AG10803 (cell line): ENCODE measurements around the gene SSR1.
A peak's percentile ranks its signal among the peaks of the same experiment; 100 is the strongest.

Experiments
- DNase-seq: peaks from one replicate; pipeline ENCODE4 v3.0.0; 2010; ENCODE audit warnings: low read depth
- H3K4me3 ChIP-seq: 2 replicates; pipeline ENCODE4 v1.5.1; 2011; ENCODE audit warnings: mild to moderate bottlenecking, low read length, control low read depth
- TF ChIP-seq, protein P1 (sequence below): conservative IDR thresholded peaks from 2 replicates; pipeline ENCODE4 v1.5.1; 2011; ENCODE audit warnings: mild to moderate bottlenecking, low read length, control low read depth, inconsistent platforms

The SSR1 gene

DNA sequence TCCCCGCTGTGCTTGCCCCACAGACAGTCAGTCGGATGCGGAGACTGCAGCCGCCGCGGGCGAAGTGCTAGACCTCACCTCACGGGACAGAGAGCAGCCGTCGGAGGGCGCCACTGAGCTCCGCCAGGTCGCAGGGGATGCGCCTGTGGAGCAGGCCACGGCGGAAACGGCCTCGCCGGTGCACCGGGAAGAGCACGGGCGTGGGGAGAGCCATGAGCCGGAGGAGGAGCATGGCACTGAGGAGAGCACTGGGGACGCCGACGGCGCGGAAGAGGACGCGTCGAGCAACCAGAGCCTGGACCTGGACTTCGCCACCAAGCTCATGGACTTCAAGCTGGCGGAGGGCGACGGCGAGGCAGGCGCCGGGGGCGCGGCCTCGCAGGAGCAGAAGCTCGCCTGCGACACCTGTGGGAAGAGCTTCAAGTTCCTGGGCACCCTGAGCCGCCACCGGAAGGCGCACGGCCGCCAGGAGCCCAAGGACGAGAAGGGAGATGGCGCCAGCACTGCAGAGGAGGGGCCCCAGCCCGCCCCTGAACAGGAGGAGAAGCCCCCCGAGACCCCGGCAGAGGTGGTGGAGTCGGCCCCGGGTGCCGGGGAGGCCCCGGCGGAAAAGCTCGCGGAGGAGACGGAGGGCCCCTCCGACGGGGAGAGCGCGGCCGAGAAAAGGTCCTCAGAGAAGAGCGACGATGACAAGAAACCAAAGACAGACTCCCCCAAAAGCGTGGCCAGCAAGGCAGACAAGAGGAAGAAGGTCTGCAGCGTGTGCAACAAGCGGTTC is 66.4 kb downstream of the SSR1 start:
- H3K4me3 ChIP-seq = no peak overlapping the region
- no peak for DNase-seq
- TF ChIP-seq, protein P1, sequence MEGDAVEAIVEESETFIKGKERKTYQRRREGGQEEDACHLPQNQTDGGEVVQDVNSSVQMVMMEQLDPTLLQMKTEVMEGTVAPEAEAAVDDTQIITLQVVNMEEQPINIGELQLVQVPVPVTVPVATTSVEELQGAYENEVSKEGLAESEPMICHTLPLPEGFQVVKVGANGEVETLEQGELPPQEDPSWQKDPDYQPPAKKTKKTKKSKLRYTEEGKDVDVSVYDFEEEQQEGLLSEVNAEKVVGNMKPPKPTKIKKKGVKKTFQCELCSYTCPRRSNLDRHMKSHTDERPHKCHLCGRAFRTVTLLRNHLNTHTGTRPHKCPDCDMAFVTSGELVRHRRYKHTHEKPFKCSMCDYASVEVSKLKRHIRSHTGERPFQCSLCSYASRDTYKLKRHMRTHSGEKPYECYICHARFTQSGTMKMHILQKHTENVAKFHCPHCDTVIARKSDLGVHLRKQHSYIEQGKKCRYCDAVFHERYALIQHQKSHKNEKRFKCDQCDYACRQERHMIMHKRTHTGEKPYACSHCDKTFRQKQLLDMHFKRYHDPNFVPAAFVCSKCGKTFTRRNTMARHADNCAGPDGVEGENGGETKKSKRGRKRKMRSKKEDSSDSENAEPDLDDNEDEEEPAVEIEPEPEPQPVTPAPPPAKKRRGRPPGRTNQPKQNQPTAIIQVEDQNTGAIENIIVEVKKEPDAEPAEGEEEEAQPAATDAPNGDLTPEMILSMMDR = no peak

GRCh38 chr6:7245668-7246393 is 67.2 kb downstream of the SSR1 start:
- no peak overlapping the region for H3K4me3 ChIP-seq
- no peak for DNase-seq
- TF ChIP-seq, protein P1 = no peak

GRCh38 chr6:7243179-7243981 is 69.6 kb downstream of the SSR1 start:
- no peak overlapping the region for H3K4me3 ChIP-seq
- DNase-seq = peak; percentile 58
- TF ChIP-seq, protein P1 = peak; percentile 95

- TF ChIP-seq, protein P1 = no peak
- no peak overlapping the region for H3K4me3 ChIP-seq
- DNase-seq = no peak
These were observed 70.2 kb downstream of the SSR1 start for GRCh38 chr6:7242835-7243178.

DNA sequence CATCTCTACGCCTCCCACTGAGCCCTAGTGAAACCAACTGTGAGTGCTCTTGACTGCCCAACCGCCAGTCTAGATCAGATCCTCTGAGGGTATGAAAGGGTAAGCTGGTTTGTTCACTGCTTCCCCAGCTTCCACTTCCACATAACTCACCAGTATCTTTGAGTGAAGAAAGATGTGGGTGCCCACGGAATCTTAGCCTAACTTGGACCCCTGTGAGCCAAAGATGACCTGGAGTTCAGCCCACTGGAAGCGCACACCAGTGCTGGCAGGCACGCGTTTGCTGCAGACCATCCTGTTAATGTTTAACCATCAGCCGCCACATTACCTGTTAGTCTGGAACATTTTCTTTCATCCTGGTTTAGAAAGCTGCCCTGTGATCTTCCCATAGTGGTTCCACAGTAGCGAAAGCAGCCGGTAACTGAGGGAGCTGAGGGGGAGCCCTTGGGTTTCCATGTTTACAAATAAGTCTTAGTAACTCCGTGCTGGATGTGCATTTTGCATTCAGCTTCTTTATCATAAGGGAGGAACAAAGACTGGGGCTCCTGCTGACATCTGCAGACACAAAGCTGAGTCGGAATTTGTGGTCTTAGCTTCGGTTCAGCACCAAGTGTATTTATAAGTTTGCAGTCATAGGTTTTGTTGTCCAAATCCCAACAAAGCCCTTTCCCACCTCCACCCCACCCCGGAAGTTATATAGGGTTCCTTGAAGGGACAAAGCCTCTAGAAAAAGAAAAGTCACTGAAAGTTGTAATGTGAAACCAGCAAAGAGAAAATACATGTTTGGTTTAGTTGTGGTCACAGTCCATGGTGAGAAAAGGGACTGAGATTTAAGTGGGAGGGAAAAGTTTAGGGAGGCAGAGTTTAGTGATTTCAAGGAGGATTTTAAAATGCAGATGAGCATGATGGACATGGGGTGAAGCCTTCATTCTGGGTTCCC is 71.0 kb downstream of the SSR1 start:
- H3K4me3 ChIP-seq = no peak overlapping the region
- DNase-seq = no peak
- TF ChIP-seq, protein P1 = no peak

DNA sequence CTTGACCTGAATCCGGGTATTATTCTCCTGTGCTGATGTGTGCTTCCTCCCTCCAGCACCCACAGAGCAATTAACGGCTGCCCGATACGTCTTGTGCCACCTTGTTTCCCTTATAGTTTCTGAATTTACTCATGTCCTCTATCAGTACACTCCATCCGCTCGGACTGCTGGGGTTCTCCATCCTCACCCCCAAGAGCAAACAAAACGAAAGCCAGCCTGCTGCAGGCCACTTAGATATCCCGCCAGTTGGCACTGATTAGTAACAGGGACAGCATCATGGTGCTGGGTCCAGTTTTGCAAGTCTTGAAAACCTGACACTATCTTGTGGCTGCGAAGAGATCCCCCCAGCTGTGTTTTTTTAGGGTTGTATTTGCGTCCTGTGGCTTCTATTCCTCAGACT is 71.8 kb downstream of the SSR1 start:
- TF ChIP-seq, protein P1 = no peak
- H3K4me3 ChIP-seq = no peak overlapping the region
- DNase-seq = no peak
